NCI-H1105 treated with DMSO at 0.1 percent for 48 hours (cell line): ENCODE results near the gene MIB1.
"Not testable (repeated sequence)": the region's sequence is repeated elsewhere in the genome, so short reads cannot be mapped to it uniquely, and the experiment has no call there.

Experiments used
- DNase-seq: peaks from one replicate; lab custom pipeline; 2025; lab: John Stamatoyannopoulos, UW

MIB1 gene

GRCh38 chr18:21743166-21743832 is 2.7 kb downstream of the MIB1 start:
- no peak for DNase-seq

GRCh38 chr18:21745231-21745630 is 4.6 kb downstream of the MIB1 start:
- DNase-seq, result no peak

GRCh38 chr18:21747268-21747667 is 6.7 kb downstream of the MIB1 start:
- DNase-seq, result no peak

- DNase-seq, result no peak
Observed at GRCh38 chr18:21747764-21748693, 7.4 kb downstream of the MIB1 start.

GRCh38 chr18:21757833-21758232 is 17.2 kb downstream of the MIB1 start:
- no peak for DNase-seq

- no peak for DNase-seq
Observed at GRCh38 chr18:21759836-21760235, 19.2 kb downstream of the MIB1 start.

GRCh38 chr18:21760321-21760720 is 19.7 kb downstream of the MIB1 start:
- DNase-seq, result no peak

- no peak for DNase-seq
Observed at GRCh38 chr18:21761471-21762115, 21.0 kb downstream of the MIB1 start.

- no peak for DNase-seq
Observed at GRCh38 chr18:21762181-21762772, 21.7 kb downstream of the MIB1 start.

- no peak for DNase-seq
Observed at GRCh38 chr18:21763846-21764646, 23.5 kb downstream of the MIB1 start.

- DNase-seq, result no peak
Observed at GRCh38 chr18:21769206-21769605, 28.6 kb downstream of the MIB1 start.

GRCh38 chr18:21774722-21775121 is 34.1 kb downstream of the MIB1 start:
- no peak for DNase-seq

- DNase-seq, result no peak
Observed at GRCh38 chr18:21777814-21778213, 37.2 kb downstream of the MIB1 start.

- DNase-seq, result no peak
Observed at GRCh38 chr18:21786526-21786925, 45.9 kb downstream of the MIB1 start.

- DNase-seq, result not testable (repeated sequence)
Observed at GRCh38 chr18:21796089-21796488, 55.5 kb downstream of the MIB1 start.

GRCh38 chr18:21798126-21798525 is 57.5 kb downstream of the MIB1 start:
- DNase-seq, result no peak

GRCh38 chr18:21799721-21800120 is 59.1 kb downstream of the MIB1 start:
- no peak for DNase-seq

GRCh38 chr18:21803495-21803894 is 62.9 kb downstream of the MIB1 start:
- no peak for DNase-seq

GRCh38 chr18:21805771-21806366 is 65.3 kb downstream of the MIB1 start:
- DNase-seq, result no peak

- DNase-seq, result no peak
Observed at GRCh38 chr18:21808185-21808584, 67.6 kb downstream of the MIB1 start.

- no peak for DNase-seq
Observed at GRCh38 chr18:21809725-21810124, 69.1 kb downstream of the MIB1 start.
